ENCODE data around the gene MID1IP1. TPM values are rescaled to one million over a fixed set of nuclear protein-coding genes. Genes with fewer than 3 reads are reported as not detected.

The MID1IP1 gene
- total and polyA plus RNA-seq, 2 of the 8 experiments (the other 6 are each of a cell fraction or from before 2014, with no cell fraction given) = 118 to 128 TPM

- no peak overlapping the region for H3K4ac ChIP-seq (replicated peaks; ENCODE audit: insufficient read length, low read depth, low read length)
- 90% methylated on average over 1 of the region's 2 CpGs; no CpG with 5 or more reads in 1 of the 2 experiments for WGBS, 2 experiments (ENCODE audit: extremely low coverage in 1 of 2, insufficient coverage in 1 of 2, insufficient read length in 1 of 2, insufficient replicate concordance in 2 of 2, low coverage in 1 of 2, low lambda C conversion rate in 2 of 2, missing lambda C conversion rate in 1 of 2)
- no peak for TF ChIP-seq FOSL1 (IDR thresholded peaks at IDR 0.05; ENCODE audit: insufficient read depth, low read depth, low read length)
- TF ChIP-seq RXRA (IDR thresholded peaks at IDR 0.05; ENCODE audit: insufficient read depth, low read depth, low read length) = no peak
- no peak for TF ChIP-seq RFX5 (IDR thresholded peaks at IDR 0.05; ENCODE audit: borderline replicate concordance, low read depth, low read length)
- no peak for TF ChIP-seq CREB1 (IDR thresholded peaks at IDR 0.05)
- no peak for TF ChIP-seq RBBP5 (IDR thresholded peaks at IDR 0.05; ENCODE audit: borderline replicate concordance, low read depth, low read length)
- no peak for TF ChIP-seq GTF2F1 (IDR thresholded peaks at IDR 0.05; ENCODE audit: borderline replicate concordance, low read depth, low read length)
- TF ChIP-seq EGR1 (IDR thresholded peaks at IDR 0.05; ENCODE audit: borderline replicate concordance, low read depth, low read length) = no peak
- no peak for TF ChIP-seq TEAD4 (IDR thresholded peaks at IDR 0.05; ENCODE audit: low read depth, low read length)
- no peak for TF ChIP-seq ASH2L (IDR thresholded peaks at IDR 0.05; ENCODE audit: low read length)
- no peak for TF ChIP-seq SP2 (IDR thresholded peaks at IDR 0.05; ENCODE audit: low read length)
- no peak for TF ChIP-seq JUND (IDR thresholded peaks at IDR 0.05; ENCODE audit: low read length)
- no peak for TF ChIP-seq SIN3A (conservative IDR thresholded peaks at IDR 0.05 in 1 of 2, IDR thresholded peaks at IDR 0.05 in 1 of 2; ENCODE audit: low read depth in 1 of 2, low read length in 2 of 2)
- TF ChIP-seq BRCA1 (IDR thresholded peaks at IDR 0.05; ENCODE audit: low read depth, low read length) = no peak
- TF ChIP-seq BCL11A (IDR thresholded peaks at IDR 0.05; ENCODE audit: low read depth in 2 of 2, low read length in 2 of 2) = no peak
- TF ChIP-seq YY1 (IDR thresholded peaks at IDR 0.05; ENCODE audit: low read depth, low read length) = no peak
These were observed 19.5 kb downstream of the MID1IP1 start for GRCh38 chrX:38820751-38821150.

More at GRCh38 chrX:38820751-38821150, 19.5 kb downstream of the MID1IP1 start:
- no peaks in the 10 kb centered on the region for H3K79me1 ChIP-seq (ENCODE audit: low read depth, low read length)
- no peak overlapping the region for H2BK15ac ChIP-seq (ENCODE audit: low read length)
- CTCF ChIA-PET (ENCODE audit: partially characterized antibody) = interaction anchor here (0.8 kb wide), 1 partner anchor 278 kb away, joined by 3 read pairs; no protein-coding TSS in a partner anchor
- no peak overlapping the region for H4K91ac ChIP-seq (replicated peaks; ENCODE audit: insufficient read length, low read length)
- no peak overlapping the region for H2BK20ac ChIP-seq (ENCODE audit: low read length)
- POLR2A ChIA-PET (ENCODE audit: partially characterized antibody) = interaction anchor here (1.7 kb wide), 1 partner anchor 17 kb away, joined by 6 read pairs; no protein-coding TSS in a partner anchor
- H3K56ac ChIP-seq (replicated peaks; ENCODE audit: insufficient read length, low read depth, low read length) = no peak overlapping the region
- no peak overlapping the region for H3K14ac ChIP-seq (ENCODE audit: insufficient read length)
- H2BK5ac ChIP-seq (ENCODE audit: low read depth, low read length) = no peak overlapping the region
- no peak overlapping the region for H3K9ac ChIP-seq (replicated peaks in 1 of 4; ENCODE audit: extremely low read depth in 1 of 4, low read depth in 3 of 4, low read length in 3 of 4)
- H4K8ac ChIP-seq (ENCODE audit: extremely low read depth, insufficient read depth, low read length) = no peak overlapping the region
- H3K79me2 ChIP-seq (ENCODE audit: control insufficient read depth in 1 of 2, insufficient read depth in 2 of 2, low read length in 2 of 2) = no peaks in the 10 kb centered on the region
- H3K36me3 ChIP-seq (ENCODE audit: control insufficient read depth in 2 of 4, insufficient read depth in 4 of 4, low read length in 3 of 4) = no peaks in the 10 kb centered on the region
- H3K27me3 ChIP-seq (replicated peaks in 1 of 4; ENCODE audit: control insufficient read depth in 3 of 4, extremely low read depth in 1 of 4, insufficient read depth in 3 of 4, low read length in 3 of 4) = no peaks in the 10 kb centered on the region
- DNase-seq (ENCODE audit: low read depth in 1 of 2, low spot score in 2 of 2) (no peak), FAIRE-seq (no peak)
- no peaks in the 10 kb centered on the region for H3K23me2 ChIP-seq (ENCODE audit: low read depth, low read length)
- no peaks in the 10 kb centered on the region for H3K4me1 ChIP-seq (replicated peaks in 1 of 4; ENCODE audit: control insufficient read depth in 3 of 4, insufficient read depth in 4 of 4, low read length in 3 of 4)
- no peak overlapping the region for H4K5ac ChIP-seq (ENCODE audit: insufficient read length, low read depth, low read length)
- H2BK120ac ChIP-seq (replicated peaks; ENCODE audit: low read depth, low read length) = no peak overlapping the region
- no peak overlapping the region for H2AK5ac ChIP-seq (ENCODE audit: low read depth, low read length)
- no peak overlapping the region for H3K4me3 ChIP-seq (ENCODE audit: extremely low read depth in 1 of 4, insufficient read depth in 2 of 4, low read depth in 3 of 4, low read length in 4 of 4)
- H4K20me1 ChIP-seq (replicated peaks in 1 of 2; ENCODE audit: control insufficient read depth in 1 of 2, insufficient read depth in 2 of 2, low read length in 2 of 2) = no peaks in the 10 kb centered on the region
- H3K23ac ChIP-seq (ENCODE audit: insufficient read length) = no peak overlapping the region
- H3K9me3 ChIP-seq (ENCODE audit: insufficient read depth in 2 of 2, low read depth in 1 of 2, low read length in 1 of 2) = no peaks in the 10 kb centered on the region
- no peak overlapping the region for H3K18ac ChIP-seq (ENCODE audit: extremely low read depth, low read length)
- H2AFZ ChIP-seq (ENCODE audit: low read length) = no peak overlapping the region
- H3K27ac ChIP-seq (ENCODE audit: low read depth, low read length) = no peak overlapping the region
- H3K4me2 ChIP-seq (ENCODE audit: insufficient read depth in 1 of 2, low read depth in 2 of 2, low read length in 2 of 2) = no peak overlapping the region
- no peak overlapping the region for H2BK12ac ChIP-seq (ENCODE audit: low read depth, low read length)
